CD8-positive, alpha-beta memory T cell (primary cell): Measurements from ENCODE around the gene SLC6A9. TPM values are rescaled to one million over a fixed set of nuclear protein-coding genes. Genes with fewer than 3 reads are reported as not detected.

Experiments used
- CTCF ChIA-PET: fragments of 350-600 bp; sonication (Branson Sonifier 250); formaldehyde crosslinking; loops from one replicate; lab custom pipeline; 2021; ENCODE audit warnings: antibody characterized with exemption; lab: Charles Lee
- POLR2A ChIA-PET: fragments of 350-600 bp; sonication (Branson Sonifier 250); formaldehyde crosslinking; loops from one replicate; lab custom pipeline; 2021; ENCODE audit warnings: antibody characterized with exemption; lab: Charles Lee
- DNase-seq, 5 donors: peaks; one replicate each; pipeline versions ENCODE4 v3.0.0 to v3.0.0-alpha.2; 2020 to 2022; ENCODE audit warnings: mixed read lengths in 1 of 5
- H3K27ac ChIP-seq: one replicate; pipeline ENCODE4 v1.7.0; 2013; ENCODE audit warnings: low read depth, mild to moderate bottlenecking, low read length, moderate library complexity
- H3K27me3 ChIP-seq: 2 replicates; pipeline ENCODE4 v1.7.0; 2013; ENCODE audit warnings: low read length, mild to moderate bottlenecking; ENCODE audit not compliant: insufficient read depth, poor library complexity, severe bottlenecking
- H3K36me3 ChIP-seq: 2 replicates; pipeline ENCODE4 v1.7.0; 2013; ENCODE audit warnings: mild to moderate bottlenecking, low read length, moderate library complexity; ENCODE audit not compliant: insufficient read depth
- H3K4me1 ChIP-seq: 2 replicates; pipeline ENCODE4 v1.7.0; 2013; ENCODE audit warnings: mild to moderate bottlenecking, low read length, moderate library complexity; ENCODE audit not compliant: insufficient read depth
- H3K4me3 ChIP-seq: 2 replicates; pipeline ENCODE4 v1.7.0; 2013; ENCODE audit warnings: mild to moderate bottlenecking, low read length
- H3K9me3 ChIP-seq: 2 replicates; pipeline ENCODE4 v1.7.0; 2013; ENCODE audit warnings: mild to moderate bottlenecking, low read length
- H3K27ac Mint-ChIP-seq, 8 donors: one replicate each; pipeline ENCODE4 v1.8.0; 2020 to 2021; ENCODE audit warnings: mixed read lengths in 8 of 8, mild to moderate bottlenecking in 6 of 8, inconsistent platforms in 3 of 8, moderate library complexity in 3 of 8
- H3K27me3 Mint-ChIP-seq, 2 donors: one replicate each; pipeline ENCODE4 v1.8.0; 2020 to 2021; ENCODE audit warnings: mixed read lengths in 2 of 2, mild to moderate bottlenecking in 1 of 2, moderate library complexity in 1 of 2
- H3K36me3 Mint-ChIP-seq, 3 donors: one replicate each; pipeline ENCODE4 v1.8.0; 2020 to 2021; ENCODE audit warnings: mixed read lengths in 3 of 3, inconsistent platforms in 1 of 3, mild to moderate bottlenecking in 1 of 3
- H3K4me1 Mint-ChIP-seq, 3 donors: one replicate each; pipeline ENCODE4 v1.8.0; 2020 to 2021; ENCODE audit warnings: mixed read lengths in 3 of 3, inconsistent platforms in 1 of 3, mild to moderate bottlenecking in 1 of 3
- H3K4me3 Mint-ChIP-seq, 7 donors: one replicate each; pipeline ENCODE4 v1.8.0; 2020 to 2021; ENCODE audit warnings: mixed read lengths in 7 of 7, mild to moderate bottlenecking in 6 of 7, moderate library complexity in 4 of 7, inconsistent platforms in 2 of 7
- H3K9me3 Mint-ChIP-seq, 5 donors: one replicate each; pipeline ENCODE4 v1.8.0; 2020 to 2022; ENCODE audit warnings: mixed read lengths in 5 of 5, mild to moderate bottlenecking in 3 of 5, moderate library complexity in 2 of 5, inconsistent platforms in 1 of 5
- polyA plus RNA-seq: library from polyadenylated mRNA; unstranded; fragments of 300-500 nt; fragmentation: Illumina TruSeq; gene quantifications from one replicate; pipeline ENCODE4 v1.2.3, GENCODE V29; 2021
- total RNA-seq, 2 experiments: library from RNA; stranded (reverse); gene quantifications; one replicate each; pipeline ENCODE4 v1.2.3, GENCODE V29; 2021

The SLC6A9 gene
- total RNA-seq = 1 to 10 TPM; 6.8 to 7.3 TPM
- polyA plus RNA-seq = 0.21 TPM

DNA sequence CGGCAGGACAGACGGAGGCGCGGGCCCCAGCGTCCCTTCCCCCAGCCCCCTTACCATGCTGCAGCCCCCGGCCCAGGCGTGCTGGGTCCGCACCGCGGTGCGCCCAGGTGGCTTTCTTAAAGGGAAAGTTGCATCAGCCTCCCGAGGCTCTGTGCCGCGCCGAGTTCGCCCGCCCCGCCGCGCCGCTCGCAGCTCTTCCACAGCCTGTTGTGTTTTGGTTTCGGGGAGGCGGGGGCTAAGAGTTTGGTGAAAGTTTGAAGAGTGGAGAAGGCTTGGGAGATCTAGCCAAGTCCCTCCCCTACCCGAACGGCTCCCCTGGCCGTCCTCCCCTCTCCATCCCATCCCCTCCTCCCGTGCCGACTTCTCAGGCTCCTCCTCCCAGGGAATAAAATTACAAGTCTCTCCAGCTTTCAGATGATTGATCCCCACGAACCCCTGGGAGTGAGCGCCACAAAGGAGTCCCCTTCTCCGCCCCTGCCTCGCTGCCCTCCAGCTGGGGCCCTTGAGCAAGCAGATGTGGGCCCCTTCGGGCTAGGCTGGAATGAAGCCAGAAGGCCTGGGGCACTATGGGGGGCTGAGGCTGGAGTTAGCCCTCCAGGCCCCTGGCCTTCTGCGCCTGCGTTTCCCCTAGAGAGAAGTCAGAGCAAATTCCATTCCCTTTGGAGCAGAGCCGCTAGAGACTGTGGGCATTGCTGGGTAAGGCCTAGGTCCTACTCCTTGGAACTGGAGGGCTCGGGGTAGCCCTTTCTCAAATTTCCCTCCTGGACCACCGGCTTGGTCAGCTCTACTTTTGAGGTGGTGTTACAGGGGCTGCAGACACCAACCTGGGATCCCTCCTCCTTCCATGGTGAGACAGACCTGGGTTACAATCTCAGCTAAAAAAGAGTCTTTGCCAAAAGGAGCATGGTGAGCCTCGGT lies at the start of gene SLC6A9:
Gene SLC6A9, minus strand, starts transcription at position 211 of the 918 bp plus-strand sequence. CDS start 7,185 bp downstream, outside the sequence.
- Histone ChIP-seq H3K27ac (peak within 1 kb of the TSS; percentile 64), H3K4me3 (peak within 1 kb of the TSS; percentile 66), H3K9me3 (no peaks in the 10 kb centered on the region), H3K27me3 (no peaks in the 10 kb centered on the region), H3K4me1 (peaks cover 8% of the 10 kb centered on the region), H3K36me3 (no peaks in the 10 kb centered on the region)
- CTCF ChIA-PET = interaction anchor here (1.0 to 1.6 kb wide), 2 partner anchors 10 to 26 kb away, joined by 4 to 13 read pairs; no protein-coding TSS in a partner anchor
- no peak for DNase-seq
- POLR2A ChIA-PET = interaction anchor here (0.6 to 2.0 kb wide), 2 partner anchors 381 to 1516 kb away, joined by 6 to 8 read pairs; partner anchors contain the start of gene KDM4A
- Mint-ChIP-seq H3K27me3 (peaks cover 0 to 5% of the 10 kb centered on the region in 2 donors), H3K4me3 (peak within 1 kb of the TSS; percentile 84 to 93 (median 87)), H3K27ac (peak within 1 kb of the TSS; percentile 66 to 92 (median 87)), H3K9me3 (no peaks in the 10 kb centered on the region), H3K36me3 (peaks cover 0 to 2% (median 0%) of the 10 kb centered on the region in 3 donors), H3K4me1 (peaks cover 17 to 37% (median 21%) of the 10 kb centered on the region in 3 donors)

DNA sequence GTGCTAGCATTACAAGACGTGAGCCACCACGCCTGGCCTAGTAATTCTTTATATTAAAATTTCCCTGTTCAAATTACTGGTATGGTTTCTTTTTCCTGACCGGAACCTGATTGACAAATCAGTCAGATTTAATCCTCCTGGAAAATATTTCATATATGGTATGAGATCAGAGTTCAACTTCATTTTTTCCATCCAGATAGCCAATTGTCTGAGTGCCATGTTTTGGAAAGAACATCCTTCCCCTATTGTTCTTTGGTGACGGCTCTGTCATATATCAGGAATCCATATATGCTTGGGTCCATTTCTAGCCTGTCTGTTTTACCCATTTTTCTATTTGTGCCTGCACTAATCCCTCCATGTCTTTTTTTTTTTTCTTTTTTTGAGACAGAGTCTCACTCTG lies 48.3 kb upstream of the SLC6A9 start:
- Histone ChIP-seq H3K4me3 (no peak overlapping the region), H3K9me3 (no peaks in the 10 kb centered on the region), H3K27ac (no peak overlapping the region), H3K4me1 (no peaks in the 10 kb centered on the region), H3K36me3 (no peaks in the 10 kb centered on the region), H3K27me3 (peaks cover 12% of the 10 kb centered on the region)
- no peak overlapping the region for H3K4me3 Mint-ChIP-seq
- DNase-seq = no peak
- H3K27me3 Mint-ChIP-seq = peaks cover 12 to 43% of the 10 kb centered on the region in 2 donors
- H3K9me3 Mint-ChIP-seq = no peaks in the 10 kb centered on the region
- H3K4me1 Mint-ChIP-seq = no peaks in the 10 kb centered on the region
- POLR2A ChIA-PET = no interaction called here
- CTCF ChIA-PET = interaction anchor here (1.5 kb wide), 1 partner anchor 31 kb away, joined by 3 read pairs; no protein-coding TSS in a partner anchor
- peak overlapping the region in 1 of 8 donors; percentile 52 for H3K27ac Mint-ChIP-seq
- no peaks in the 10 kb centered on the region for H3K36me3 Mint-ChIP-seq

GRCh38 chr1:44078104-44078503 lies 46.8 kb upstream of the SLC6A9 start:
- Mint-ChIP-seq H3K4me3 (no peak overlapping the region), H3K4me1 (no peaks in the 10 kb centered on the region), H3K9me3 (no peaks in the 10 kb centered on the region), H3K27ac (no peak overlapping the region), H3K27me3 (peaks cover 12 to 43% of the 10 kb centered on the region in 2 donors), H3K36me3 (no peaks in the 10 kb centered on the region)
- Histone ChIP-seq H3K4me3 (no peak overlapping the region), H3K9me3 (no peaks in the 10 kb centered on the region), H3K27me3 (peaks cover 9% of the 10 kb centered on the region), H3K27ac (no peak overlapping the region), H3K36me3 (no peaks in the 10 kb centered on the region), H3K4me1 (no peaks in the 10 kb centered on the region)
- DNase-seq = no peak
- ChIA-PET POLR2A (no interaction called here), CTCF (interaction anchor here (1.5 kb wide), 1 partner anchor 30 kb away, joined by 3 read pairs; no protein-coding TSS in a partner anchor)

GRCh38 chr1:44077421-44077820 lies 46.2 kb upstream of the SLC6A9 start:
- H3K36me3 Mint-ChIP-seq = no peaks in the 10 kb centered on the region
- ChIA-PET CTCF (no interaction called here), POLR2A (no interaction called here)
- no peak overlapping the region for H3K27ac ChIP-seq
- H3K27ac Mint-ChIP-seq = no peak overlapping the region
- H3K4me3 Mint-ChIP-seq = no peak overlapping the region
- H3K27me3 Mint-ChIP-seq = peaks cover 12 to 43% of the 10 kb centered on the region in 2 donors
- H3K36me3 ChIP-seq = no peaks in the 10 kb centered on the region
- H3K9me3 Mint-ChIP-seq = no peaks in the 10 kb centered on the region
- peaks cover 4% of the 10 kb centered on the region for H3K27me3 ChIP-seq
- no peaks in the 10 kb centered on the region for H3K9me3 ChIP-seq
- no peaks in the 10 kb centered on the region for H3K4me1 Mint-ChIP-seq
- H3K4me1 ChIP-seq = no peaks in the 10 kb centered on the region
- H3K4me3 ChIP-seq = no peak overlapping the region
- no peak for DNase-seq

DNA sequence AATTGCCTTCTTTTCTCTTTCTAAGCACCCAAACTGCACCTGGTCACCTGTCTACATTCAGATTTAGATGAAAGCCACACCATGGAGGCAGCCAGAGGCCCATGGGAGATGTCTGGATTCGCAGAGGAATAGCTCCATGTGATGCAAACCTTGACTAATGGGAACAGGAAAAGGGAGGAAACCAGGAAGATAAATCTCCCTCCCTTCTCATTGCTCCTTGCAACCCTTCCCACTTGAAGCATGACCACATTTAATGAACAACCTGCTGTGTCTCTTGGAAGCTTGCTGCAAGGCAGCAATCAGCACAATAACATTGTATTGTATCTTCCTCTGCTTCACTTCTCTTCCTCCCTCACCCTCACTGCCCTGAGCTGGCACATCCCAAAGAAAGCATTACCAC lies 44.8 kb upstream of the SLC6A9 start:
- DNase-seq = no peak
- Mint-ChIP-seq H3K4me3 (no peak overlapping the region), H3K27ac (peak overlapping the region in 1 of 8 donors; percentile 83), H3K9me3 (no peaks in the 10 kb centered on the region), H3K27me3 (peaks cover 9 to 42% of the 10 kb centered on the region in 2 donors), H3K4me1 (no peaks in the 10 kb centered on the region), H3K36me3 (no peaks in the 10 kb centered on the region)
- H3K27ac ChIP-seq = no peak overlapping the region
- ChIA-PET CTCF (no interaction called here), POLR2A (no interaction called here)
- H3K4me3 ChIP-seq = no peak overlapping the region
- H3K4me1 ChIP-seq = no peaks in the 10 kb centered on the region
- no peaks in the 10 kb centered on the region for H3K36me3 ChIP-seq
- no peaks in the 10 kb centered on the region for H3K27me3 ChIP-seq
- H3K9me3 ChIP-seq = no peaks in the 10 kb centered on the region

GRCh38 chr1:44074415-44074814 lies 43.2 kb upstream of the SLC6A9 start:
- no peaks in the 10 kb centered on the region for H3K36me3 Mint-ChIP-seq

GRCh38 chr1:44073528-44073927 lies 42.3 kb upstream of the SLC6A9 start:
- Histone ChIP-seq H3K27me3 (no peaks in the 10 kb centered on the region), H3K36me3 (no peaks in the 10 kb centered on the region), H3K9me3 (no peaks in the 10 kb centered on the region), H3K4me3 (no peak overlapping the region), H3K4me1 (no peaks in the 10 kb centered on the region), H3K27ac (no peak overlapping the region)
- DNase-seq = no peak
- H3K27ac Mint-ChIP-seq = no peak overlapping the region
- H3K27me3 Mint-ChIP-seq = peaks cover 16 to 56% of the 10 kb centered on the region in 2 donors
- H3K36me3 Mint-ChIP-seq = no peaks in the 10 kb centered on the region
- ChIA-PET POLR2A (no interaction called here), CTCF (no interaction called here)
- no peaks in the 10 kb centered on the region for H3K4me1 Mint-ChIP-seq
- H3K9me3 Mint-ChIP-seq = no peaks in the 10 kb centered on the region
- no peak overlapping the region for H3K4me3 Mint-ChIP-seq

More at GRCh38 chr1:44074415-44074814, 43.2 kb upstream of the SLC6A9 start:
- Histone ChIP-seq H3K27ac (no peak overlapping the region), H3K36me3 (no peaks in the 10 kb centered on the region), H3K9me3 (no peaks in the 10 kb centered on the region), H3K27me3 (no peaks in the 10 kb centered on the region), H3K4me1 (no peaks in the 10 kb centered on the region), H3K4me3 (no peak overlapping the region)
- H3K4me1 Mint-ChIP-seq = no peaks in the 10 kb centered on the region
- peaks cover 13 to 53% of the 10 kb centered on the region in 2 donors for H3K27me3 Mint-ChIP-seq
- H3K9me3 Mint-ChIP-seq = no peaks in the 10 kb centered on the region
- POLR2A ChIA-PET = no interaction called here
- H3K4me3 Mint-ChIP-seq = peak overlapping the region in 1 of 7 donors; percentile 0
- H3K27ac Mint-ChIP-seq = no peak overlapping the region
- DNase-seq = no peak
- CTCF ChIA-PET = no interaction called here

- no peaks in the 10 kb centered on the region for H3K4me1 ChIP-seq
- H3K4me3 ChIP-seq = no peak overlapping the region
- H3K27me3 Mint-ChIP-seq = peaks cover 16 to 57% of the 10 kb centered on the region in 2 donors
- H3K27ac Mint-ChIP-seq = no peak overlapping the region
- CTCF ChIA-PET = no interaction called here
- no peaks in the 10 kb centered on the region for H3K4me1 Mint-ChIP-seq
- H3K9me3 ChIP-seq = no peaks in the 10 kb centered on the region
- H3K36me3 ChIP-seq = no peaks in the 10 kb centered on the region
- no peak for DNase-seq
- H3K4me3 Mint-ChIP-seq = no peak overlapping the region
- H3K9me3 Mint-ChIP-seq = no peaks in the 10 kb centered on the region
- no peaks in the 10 kb centered on the region for H3K36me3 Mint-ChIP-seq
- POLR2A ChIA-PET = no interaction called here
- H3K27me3 ChIP-seq = no peaks in the 10 kb centered on the region
- H3K27ac ChIP-seq = no peak overlapping the region
These were observed 41.6 kb upstream of the SLC6A9 start for GRCh38 chr1:44072821-44073220.
